ENCODE data around the gene GLRA1.

Gene GLRA1

GRCh38 chr5:151931260-151931659 is 6.6 kb upstream of the GLRA1 start:
- TF ChIP-seq L3MBTL2 (conservative IDR thresholded peaks at IDR 0.05) (no peak), SP1 (IDR thresholded peaks at IDR 0.05) (no peak), BHLHE40 (IDR thresholded peaks at IDR 0.05; ENCODE audit: borderline replicate concordance) (no peak), NFRKB (IDR thresholded peaks at IDR 0.05) (no peak), ARNT (IDR thresholded peaks at IDR 0.05) (no peak), PKNOX1 (IDR thresholded peaks at IDR 0.05) (no peak)
- ChIA-PET CTCF (no interaction called here), POLR2A (no interaction called here)
- DNase-seq (ENCODE audit: extremely low spot score): no peak

GRCh38 chr5:151926188-151926587 is 1.5 kb upstream of the GLRA1 start:
- no peak for DNase-seq (ENCODE audit: extremely low spot score)
- TF ChIP-seq L3MBTL2 (conservative IDR thresholded peaks at IDR 0.05) (no peak), HDGF (IDR thresholded peaks at IDR 0.05; ENCODE audit: borderline replicate concordance) (no peak)
- POLR2A ChIA-PET: no interaction called here
- CTCF ChIA-PET: no interaction called here

- ChIA-PET POLR2A (no interaction called here), CTCF (interaction anchor here (0.7 kb wide), 1 partner anchor 1331 kb away, joined by 3 read pairs; no protein-coding TSS in a partner anchor)
- no peak for DNase-seq (ENCODE audit: extremely low spot score)
- TF ChIP-seq NFRKB (IDR thresholded peaks at IDR 0.05) (no peak), PKNOX1 (IDR thresholded peaks at IDR 0.05) (no peak), LEF1 (IDR thresholded peaks at IDR 0.05; ENCODE audit: borderline replicate concordance) (no peak), L3MBTL2 (conservative IDR thresholded peaks at IDR 0.05) (no peak), ARNT (IDR thresholded peaks at IDR 0.05) (no peak), FOXM1 (IDR thresholded peaks at IDR 0.05; ENCODE audit: borderline replicate concordance) (no peak), ZNF384 (IDR thresholded peaks at IDR 0.05) (no peak), ELF4 (IDR thresholded peaks at IDR 0.05) (no peak)
Measured at GRCh38 chr5:151925340-151925739, 689 bp upstream of the GLRA1 start.

- TF ChIP-seq NFRKB (IDR thresholded peaks at IDR 0.05) (no peak), ARNT (IDR thresholded peaks at IDR 0.05) (no peak), PKNOX1 (IDR thresholded peaks at IDR 0.05) (no peak), BHLHE40 (IDR thresholded peaks at IDR 0.05; ENCODE audit: borderline replicate concordance) (no peak), SUZ12 (IDR thresholded peaks at IDR 0.05) (no peak), TARDBP (IDR thresholded peaks at IDR 0.05) (no peak), SP1 (IDR thresholded peaks at IDR 0.05) (no peak), LEF1 (IDR thresholded peaks at IDR 0.05; ENCODE audit: borderline replicate concordance) (no peak), FOXA1 (IDR thresholded peaks at IDR 0.05) (no peak)
- ChIA-PET POLR2A (no interaction called here), CTCF (no interaction called here)
- DNase-seq (ENCODE audit: extremely low spot score): peak; percentile 52
Measured at GRCh38 chr5:151923866-151924476, 680 bp downstream of the GLRA1 start.

- ChIA-PET POLR2A (no interaction called here), CTCF (no interaction called here)
- no peak for TF ChIP-seq FOXA1 (IDR thresholded peaks at IDR 0.05)
- TF ChIP-seq CTBP1 (IDR thresholded peaks at IDR 0.05; ENCODE audit: borderline replicate concordance): no peak
- no peak for TF ChIP-seq SP1 (IDR thresholded peaks at IDR 0.05)
- TF ChIP-seq BHLHE40 (IDR thresholded peaks at IDR 0.05; ENCODE audit: borderline replicate concordance): no peak
- no peak for TF ChIP-seq PKNOX1 (IDR thresholded peaks at IDR 0.05)
- no peak for TF ChIP-seq L3MBTL2 (conservative IDR thresholded peaks at IDR 0.05)
- no peak for TF ChIP-seq NFRKB (IDR thresholded peaks at IDR 0.05)
- TF ChIP-seq LEF1 (IDR thresholded peaks at IDR 0.05; ENCODE audit: borderline replicate concordance): no peak
- no peak for TF ChIP-seq FOXK2 (IDR thresholded peaks at IDR 0.05)
- no peak for TF ChIP-seq ELF4 (IDR thresholded peaks at IDR 0.05)
- TF ChIP-seq ZNF384 (IDR thresholded peaks at IDR 0.05): no peak
- no peak for TF ChIP-seq HDGF (IDR thresholded peaks at IDR 0.05; ENCODE audit: borderline replicate concordance)
- TF ChIP-seq ARNT (IDR thresholded peaks at IDR 0.05): no peak
- TF ChIP-seq TARDBP (IDR thresholded peaks at IDR 0.05): no peak
- no peak for DNase-seq (ENCODE audit: extremely low spot score)
Measured at GRCh38 chr5:151921916-151922315, 2.7 kb downstream of the GLRA1 start.

GRCh38 chr5:151917904-151918303 is 6.7 kb downstream of the GLRA1 start:
- no peak for DNase-seq (ENCODE audit: extremely low spot score)
- ChIA-PET CTCF (no interaction called here), POLR2A (no interaction called here)
- no peak for TF ChIP-seq ARNT (IDR thresholded peaks at IDR 0.05)
- TF ChIP-seq ZNF384 (IDR thresholded peaks at IDR 0.05): no peak
- no peak for TF ChIP-seq FOXA1 (IDR thresholded peaks at IDR 0.05)
- no peak for TF ChIP-seq CTBP1 (IDR thresholded peaks at IDR 0.05; ENCODE audit: borderline replicate concordance)

- CTCF ChIA-PET: no interaction called here
- TF ChIP-seq FOXK2 (IDR thresholded peaks at IDR 0.05) (no peak), SP1 (IDR thresholded peaks at IDR 0.05) (no peak), BHLHE40 (IDR thresholded peaks at IDR 0.05; ENCODE audit: borderline replicate concordance) (no peak), CTBP1 (IDR thresholded peaks at IDR 0.05; ENCODE audit: borderline replicate concordance) (no peak), HDGF (IDR thresholded peaks at IDR 0.05; ENCODE audit: borderline replicate concordance) (no peak), TARDBP (IDR thresholded peaks at IDR 0.05) (no peak), ELF4 (IDR thresholded peaks at IDR 0.05) (no peak), PKNOX1 (IDR thresholded peaks at IDR 0.05) (no peak), FOXM1 (IDR thresholded peaks at IDR 0.05; ENCODE audit: borderline replicate concordance) (no peak), NFRKB (IDR thresholded peaks at IDR 0.05) (no peak), SUZ12 (IDR thresholded peaks at IDR 0.05) (no peak), L3MBTL2 (conservative IDR thresholded peaks at IDR 0.05) (no peak), FOXA1 (IDR thresholded peaks at IDR 0.05) (no peak), ARNT (IDR thresholded peaks at IDR 0.05) (no peak), ZNF384 (IDR thresholded peaks at IDR 0.05) (no peak)
- POLR2A ChIA-PET: no interaction called here
- no peak for DNase-seq (ENCODE audit: extremely low spot score)
Measured at GRCh38 chr5:151913425-151913824, 11.2 kb downstream of the GLRA1 start.

All from HEK293T (cell line).